GM18499 (cell line): ENCODE measurements around the gene NFIB.

Experiments
- ATAC-seq: cut with Tn5 transposase; IDR thresholded peaks from one replicate; pipeline ENCODE4 v1.9.1; 2021; ENCODE audit warnings: moderate number of reproducible peaks; ENCODE audit not compliant: insufficient read depth, unreplicated experiment

NFIB gene

GRCh38 chr9:14313951-14314423 is at the start of gene NFIB:
Gene NFIB (minus strand): TSS chr9:14314141. CDS start chr9:14313511, 630 bp downstream.
- no peak for ATAC-seq

- no peak for ATAC-seq
Measured at GRCh38 chr9:14362175-14362574, 48.2 kb upstream of the NFIB start.

GRCh38 chr9:14361074-14361473 is 47.1 kb upstream of the NFIB start:
- no peak for ATAC-seq

GRCh38 chr9:14358523-14358922 is 44.6 kb upstream of the NFIB start:
- ATAC-seq = no peak

- no peak for ATAC-seq
Measured at GRCh38 chr9:14356351-14357265, 42.7 kb upstream of the NFIB start.

- ATAC-seq = no peak
Measured at GRCh38 chr9:14354201-14354600, 40.3 kb upstream of the NFIB start.

- ATAC-seq = no peak
Measured at GRCh38 chr9:14353222-14354056, 39.5 kb upstream of the NFIB start.

GRCh38 chr9:14352503-14352902 is 38.6 kb upstream of the NFIB start:
- ATAC-seq = no peak

- no peak for ATAC-seq
Measured at GRCh38 chr9:14351221-14351836, 37.4 kb upstream of the NFIB start.

GRCh38 chr9:14350754-14351153 is 36.8 kb upstream of the NFIB start:
- ATAC-seq = no peak

- ATAC-seq = no peak
Measured at GRCh38 chr9:14350349-14350728, 36.4 kb upstream of the NFIB start.

GRCh38 chr9:14349447-14350348 is 35.8 kb upstream of the NFIB start:
- no peak for ATAC-seq

- no peak for ATAC-seq
Measured at GRCh38 chr9:14349146-14349446, 35.2 kb upstream of the NFIB start.

GRCh38 chr9:14348373-14349145 is 34.6 kb upstream of the NFIB start:
- no peak for ATAC-seq

GRCh38 chr9:14348123-14348372 is 34.1 kb upstream of the NFIB start:
- ATAC-seq = no peak

- ATAC-seq = no peak
Measured at GRCh38 chr9:14347406-14348122, 33.6 kb upstream of the NFIB start.

GRCh38 chr9:14346811-14347405 is 33.0 kb upstream of the NFIB start:
- no peak for ATAC-seq

GRCh38 chr9:14346231-14346791 is 32.4 kb upstream of the NFIB start:
- no peak for ATAC-seq
